Subcutaneous adipose tissue (tissue), 4 donors: Measurements from ENCODE around the gene FBXO45. TPM values are rescaled to one million over a fixed set of nuclear protein-coding genes. Genes with fewer than 3 reads are reported as not detected.

Experiments
- CTCF ChIP-seq: fragments of 450-650 bp; IDR thresholded peaks from one replicate; pipeline ENCODE4 v1.5.1; 2016; ENCODE audit warnings: low read depth, mild to moderate bottlenecking, control low read depth, antibody characterized with exemption, moderate library complexity
- total RNA-seq, 4 donors: library from RNA; depleted of rRNA; stranded (reverse); fragments of >200 nt; gene quantifications; one replicate each; pipeline ENCODE4 v1.1.0, GENCODE V29; 2016

Gene FBXO45
- total RNA-seq, 4 donors from 2014 or later, result 6.6 to 9.5 (median 7.4) TPM

- no peak for TF ChIP-seq CTCF
These were observed 48.8 kb downstream of the FBXO45 start for GRCh38 chr3:196617256-196617655.

GRCh38 chr3:196619223-196619622 is 50.8 kb downstream of the FBXO45 start:
- no peak for TF ChIP-seq CTCF

- TF ChIP-seq CTCF, result no peak
These were observed 51.7 kb downstream of the FBXO45 start for GRCh38 chr3:196620161-196620604.

- TF ChIP-seq CTCF, result no peak
These were observed 52.2 kb downstream of the FBXO45 start for GRCh38 chr3:196620684-196621083.

GRCh38 chr3:196621611-196622010 is 53.2 kb downstream of the FBXO45 start:
- TF ChIP-seq CTCF, result no peak

GRCh38 chr3:196624067-196624790 is 55.8 kb downstream of the FBXO45 start:
- TF ChIP-seq CTCF, result no peak

- no peak for TF ChIP-seq CTCF
These were observed 56.4 kb downstream of the FBXO45 start for GRCh38 chr3:196624907-196625306.
